ENCODE measurements around the gene GSPT1. TPM values are rescaled to one million over a fixed set of nuclear protein-coding genes. Genes with fewer than 3 reads are reported as not detected.
"Not testable (repeated sequence)": the region's sequence is repeated elsewhere in the genome, so short reads cannot be mapped to it uniquely, and the experiment has no call there.

GSPT1 gene
- total and polyA plus RNA-seq, 9 of the 15 experiments (the other 6 are each of a cell fraction or from before 2014, with no cell fraction given): 63.8 to 269 (median 148) TPM

GRCh38 chr16:11946433-11946832 lies 30.7 kb upstream of the GSPT1 start:
- H3K4me2 ChIP-seq (ENCODE audit: insufficient read depth, low read length): no peak overlapping the region
- H3K27ac ChIP-seq (ENCODE audit: extremely low read depth, low read depth, low read length): no peak overlapping the region
- H2AFZ ChIP-seq (ENCODE audit: low read depth, low read length): no peak overlapping the region
- H3K4me3 ChIP-seq: no peak overlapping the region
- no peaks in the 10 kb centered on the region for H3K36me3 ChIP-seq (ENCODE audit: control insufficient read depth, insufficient read depth, low read length)
- no peak for ATAC-seq
- no peak for TF ChIP-seq FOXJ3 (CRISPR knock-in tag; IDR thresholded peaks at IDR 0.05)
- H3K9ac ChIP-seq (ENCODE audit: insufficient read depth in 1 of 2, low read depth in 2 of 2, low read length in 2 of 2): no peak overlapping the region
- H3K4me1 ChIP-seq (replicated peaks in 1 of 2; ENCODE audit: control insufficient read depth in 2 of 2, insufficient read depth in 2 of 2, low read length in 2 of 2): no peaks in the 10 kb centered on the region; a peak in 3 of 5 replicates
- CTCF ChIA-PET (ENCODE audit: low intra/inter-chr PET ratio): no interaction called here
- H3K27me3 ChIP-seq (ENCODE audit: control insufficient read depth in 2 of 2, insufficient read depth in 2 of 2, low read length in 2 of 2): peaks cover 4 to 8% of the 10 kb centered on the region in 2 experiments; a peak in 3 of 5 replicates
- POLR2A ChIA-PET: no interaction called here
- H3K79me2 ChIP-seq (ENCODE audit: control insufficient read depth, insufficient read depth, low read length): no peaks in the 10 kb centered on the region
- no peak for FAIRE-seq
- H3K9me1 ChIP-seq (ENCODE audit: control insufficient read depth, insufficient read depth, low read length): no peaks in the 10 kb centered on the region
- no peak for DNase-seq (ENCODE audit: extremely low read depth in 1 of 4, low spot score in 3 of 4)
- intact Hi-C loops (cut with micrococcal nuclease) (no loop called here), in situ Hi-C loops (cut with MboI) (no loop called here)
- BruUV-seq (replicated peaks): no TSS peak
- WGBS (ENCODE audit: insufficient coverage, low coverage, missing lambda C conversion rate): 18% methylated on average over 3 of the region's 3 CpGs
- no peaks in the 10 kb centered on the region for H4K20me1 ChIP-seq (replicated peaks; ENCODE audit: control insufficient read depth, insufficient read depth, low read length)
- no peaks in the 10 kb centered on the region for H3K9me3 ChIP-seq (replicated peaks; ENCODE audit: control insufficient read depth, insufficient read depth, low read depth, low read length)

DNA sequence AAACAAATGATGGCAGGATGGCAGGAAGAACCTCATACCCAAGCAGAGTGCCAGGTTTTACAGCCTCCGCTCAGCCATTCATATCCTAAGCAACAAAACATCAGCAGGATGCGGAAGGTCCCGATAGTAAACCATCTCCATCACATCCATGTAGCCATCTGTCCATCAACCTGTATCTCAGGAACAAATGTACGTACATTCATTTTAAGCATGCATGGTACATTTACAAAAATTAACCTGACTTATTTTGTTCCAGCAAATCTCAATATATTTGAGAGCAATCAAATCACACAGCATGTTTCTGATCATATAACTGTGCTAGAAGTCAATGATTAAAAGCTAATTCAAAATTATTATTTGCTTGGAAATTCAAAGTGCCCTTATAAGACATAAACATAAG lies 26.2 kb upstream of the GSPT1 start, which contains the start of gene NPIPB2:
Gene NPIPB2 (minus strand): TSS at position 101 of the 400 bp plus-strand sequence. CDS start 0 bp downstream, at position 101.
- H4K20me1 ChIP-seq (replicated peaks; ENCODE audit: control insufficient read depth, insufficient read depth, low read length); ATAC-seq; POLR2A ChIA-PET; FAIRE-seq; H3K27ac ChIP-seq (ENCODE audit: extremely low read depth, low read depth, low read length); BruUV-seq (replicated peaks); CTCF ChIA-PET (ENCODE audit: low intra/inter-chr PET ratio); H3K36me3 ChIP-seq (ENCODE audit: control insufficient read depth, insufficient read depth, low read length); H3K9ac ChIP-seq (ENCODE audit: insufficient read depth in 1 of 2, low read depth in 2 of 2, low read length in 2 of 2); intact Hi-C loops (cut with micrococcal nuclease); H3K9me1 ChIP-seq (ENCODE audit: control insufficient read depth, insufficient read depth, low read length); DNase-seq (ENCODE audit: extremely low read depth in 1 of 4, low spot score in 3 of 4); H3K9me3 ChIP-seq (replicated peaks; ENCODE audit: control insufficient read depth, insufficient read depth, low read depth, low read length); in situ Hi-C loops (cut with MboI); H2AFZ ChIP-seq (ENCODE audit: low read depth, low read length); H3K79me2 ChIP-seq (ENCODE audit: control insufficient read depth, insufficient read depth, low read length); H3K4me2 ChIP-seq (ENCODE audit: insufficient read depth, low read length); H3K4me1 ChIP-seq (replicated peaks in 1 of 2; ENCODE audit: control insufficient read depth in 2 of 2, insufficient read depth in 2 of 2, low read length in 2 of 2); H3K4me3 ChIP-seq; H3K27me3 ChIP-seq (ENCODE audit: control insufficient read depth in 2 of 2, insufficient read depth in 2 of 2, low read length in 2 of 2): not testable (repeated sequence)
- WGBS (ENCODE audit: insufficient coverage, low coverage, missing lambda C conversion rate): 54% methylated on average over 3 of the region's 4 CpGs

All from K562 (cell line).